Measurements from ENCODE around the gene RNF224.

The RNF224 gene

DNA sequence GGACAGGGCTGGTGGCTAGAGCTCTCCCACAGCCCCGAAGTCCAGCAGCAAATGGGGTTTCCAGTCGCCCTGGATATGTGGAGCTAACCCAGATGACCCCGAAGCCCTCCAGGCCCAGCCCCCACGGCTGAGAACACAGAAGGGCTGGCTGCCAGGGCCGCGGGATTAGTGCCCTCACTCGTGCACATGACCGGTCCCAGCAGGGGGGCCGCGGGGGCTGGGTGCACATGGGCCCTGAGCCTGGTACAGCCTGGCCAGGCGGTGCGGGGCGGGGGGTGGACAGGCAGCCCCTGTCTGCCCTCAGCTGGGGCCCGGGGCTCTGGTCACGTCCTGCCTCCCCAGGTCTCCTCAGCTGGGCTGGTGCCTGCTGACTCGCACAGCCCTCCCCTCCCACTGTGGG lies 32.9 kb upstream of the RNF224 start:
- TF ChIP-seq, protein P1, sequence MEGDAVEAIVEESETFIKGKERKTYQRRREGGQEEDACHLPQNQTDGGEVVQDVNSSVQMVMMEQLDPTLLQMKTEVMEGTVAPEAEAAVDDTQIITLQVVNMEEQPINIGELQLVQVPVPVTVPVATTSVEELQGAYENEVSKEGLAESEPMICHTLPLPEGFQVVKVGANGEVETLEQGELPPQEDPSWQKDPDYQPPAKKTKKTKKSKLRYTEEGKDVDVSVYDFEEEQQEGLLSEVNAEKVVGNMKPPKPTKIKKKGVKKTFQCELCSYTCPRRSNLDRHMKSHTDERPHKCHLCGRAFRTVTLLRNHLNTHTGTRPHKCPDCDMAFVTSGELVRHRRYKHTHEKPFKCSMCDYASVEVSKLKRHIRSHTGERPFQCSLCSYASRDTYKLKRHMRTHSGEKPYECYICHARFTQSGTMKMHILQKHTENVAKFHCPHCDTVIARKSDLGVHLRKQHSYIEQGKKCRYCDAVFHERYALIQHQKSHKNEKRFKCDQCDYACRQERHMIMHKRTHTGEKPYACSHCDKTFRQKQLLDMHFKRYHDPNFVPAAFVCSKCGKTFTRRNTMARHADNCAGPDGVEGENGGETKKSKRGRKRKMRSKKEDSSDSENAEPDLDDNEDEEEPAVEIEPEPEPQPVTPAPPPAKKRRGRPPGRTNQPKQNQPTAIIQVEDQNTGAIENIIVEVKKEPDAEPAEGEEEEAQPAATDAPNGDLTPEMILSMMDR (conservative IDR thresholded peaks at IDR 0.05) = no peak
- peak overlapping the region; percentile 97 for H3K27ac ChIP-seq

DNA sequence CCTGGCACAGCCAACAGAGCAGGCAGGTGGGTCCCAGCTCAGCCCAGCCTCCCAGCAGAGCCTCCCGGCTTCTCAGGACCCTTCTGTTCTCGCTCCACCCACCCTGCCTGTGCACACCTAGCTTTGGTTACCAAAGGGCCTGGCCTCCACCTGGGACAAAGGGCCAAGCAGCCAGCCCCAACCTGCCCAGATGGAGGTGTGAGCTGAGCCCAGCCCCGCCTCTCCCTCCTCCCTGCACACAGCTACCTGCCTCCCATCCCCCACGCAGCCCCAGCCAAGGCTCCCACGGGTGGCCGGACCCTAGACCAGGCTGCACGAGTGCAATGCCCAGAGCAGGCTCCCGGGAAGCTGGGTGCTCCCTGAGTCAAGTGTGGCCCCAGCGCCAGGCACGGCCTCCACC lies 32.4 kb upstream of the RNF224 start:
- H3K27ac ChIP-seq = peak overlapping the region; percentile 97

DNA sequence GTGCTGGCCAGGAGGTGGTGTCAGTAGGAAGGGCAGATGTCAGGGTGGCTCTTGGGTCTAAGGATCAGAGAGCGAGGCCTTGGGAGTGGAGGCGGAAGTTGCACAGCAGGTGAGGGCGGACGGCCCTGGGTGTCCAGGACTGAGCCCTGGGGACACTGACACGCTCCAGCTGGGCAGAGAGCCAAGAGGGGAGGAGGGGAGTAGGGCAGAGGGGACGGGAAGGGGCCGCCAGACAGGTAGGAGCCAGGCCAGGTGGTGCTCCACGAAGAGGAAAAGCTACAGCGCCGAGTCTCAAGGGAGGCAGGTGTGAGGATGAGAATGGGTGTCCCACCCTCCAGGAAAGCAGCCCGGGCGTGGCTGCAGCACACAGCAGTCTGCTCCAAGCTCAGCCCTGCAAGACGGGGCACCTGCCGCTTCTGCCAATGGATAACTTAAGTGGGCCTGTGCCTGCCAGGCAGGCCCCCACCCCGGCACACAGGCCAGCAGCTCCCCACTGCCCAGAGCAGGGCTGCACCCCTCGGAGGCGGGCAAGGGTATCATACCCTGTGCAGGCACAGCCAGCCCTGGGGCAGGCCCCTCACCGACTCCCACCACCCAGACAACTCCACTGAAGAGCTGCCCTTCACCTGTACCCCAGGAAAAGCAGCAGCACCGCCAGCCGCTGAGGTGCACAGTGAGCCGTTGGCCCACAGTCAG lies 31.6 kb upstream of the RNF224 start:
- peak overlapping the region; percentile 97 for H3K27ac ChIP-seq

More for the DNA sequence above, 32.4 kb upstream of the RNF224 start:
- TF ChIP-seq, protein P1 (conservative IDR thresholded peaks at IDR 0.05) = no peak

DNA sequence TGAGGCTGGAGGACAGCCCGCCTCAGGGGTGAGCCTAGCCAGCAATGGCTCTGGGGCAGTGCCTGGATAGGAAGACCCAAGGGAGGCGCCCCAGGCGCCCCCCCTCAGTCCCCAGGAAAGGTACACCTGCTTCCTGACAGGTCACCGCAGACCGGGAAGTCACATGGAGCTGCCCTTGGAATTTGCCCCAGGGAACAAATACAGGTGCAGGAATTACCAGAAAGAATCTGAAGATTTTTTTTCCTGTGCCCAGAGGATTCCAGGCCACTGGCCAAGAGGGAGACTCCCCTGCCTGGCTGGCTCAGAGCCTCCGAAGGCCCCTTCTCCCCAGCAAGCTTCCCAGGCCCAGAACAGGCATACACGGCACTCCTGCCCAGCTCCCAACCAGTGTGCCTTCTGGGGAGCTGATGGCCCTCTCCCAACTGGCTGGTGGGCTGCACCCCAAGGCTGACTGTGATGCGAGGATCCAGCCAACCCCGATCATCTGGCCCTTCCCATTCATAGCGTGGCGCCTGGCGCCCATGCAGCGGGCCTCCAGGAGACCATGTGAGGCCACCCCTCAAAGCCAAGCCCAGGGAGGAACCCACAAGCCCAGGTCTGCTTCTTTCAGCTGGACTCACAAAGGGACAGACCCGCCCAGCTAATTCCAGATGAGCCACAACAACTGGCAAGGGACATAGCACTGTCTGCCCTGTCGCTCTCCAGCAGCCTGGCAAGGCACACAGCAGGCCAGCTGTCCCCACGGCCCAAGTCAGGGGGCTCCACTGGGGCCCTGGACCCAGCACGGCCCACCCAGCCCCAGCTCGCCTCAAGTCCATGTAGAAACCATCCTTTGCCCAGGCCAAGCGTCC lies 29.0 kb upstream of the RNF224 start:
- TF ChIP-seq, protein P1 (conservative IDR thresholded peaks at IDR 0.05) = no peak
- H3K27ac ChIP-seq = peak overlapping the region; percentile 97

More for the DNA sequence above, 31.6 kb upstream of the RNF224 start:
- TF ChIP-seq, protein P1 (conservative IDR thresholded peaks at IDR 0.05) = no peak

DNA sequence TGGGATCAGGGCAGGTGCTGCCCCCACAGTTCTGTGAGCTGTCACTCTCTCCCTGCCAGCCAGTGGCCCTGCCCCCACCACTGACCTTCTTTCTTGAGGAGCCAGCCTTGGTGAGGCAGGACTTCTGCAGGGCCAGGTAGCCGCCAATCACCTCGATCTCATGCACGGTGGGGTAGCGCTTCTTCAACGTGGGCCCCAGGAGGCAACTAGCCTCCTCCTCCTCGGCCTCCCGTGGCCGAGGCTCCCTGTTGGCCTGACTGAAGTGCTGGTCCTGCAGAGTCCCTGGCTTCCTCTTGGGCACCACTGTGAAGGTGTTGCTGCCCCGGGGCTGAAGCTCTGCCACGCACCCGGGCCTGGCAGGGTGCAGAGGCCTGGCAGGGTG lies 28.4 kb upstream of the RNF224 start:
- peak overlapping the region; percentile 97 for H3K27ac ChIP-seq
- TF ChIP-seq, protein P1 (conservative IDR thresholded peaks at IDR 0.05) = no peak

DNA sequence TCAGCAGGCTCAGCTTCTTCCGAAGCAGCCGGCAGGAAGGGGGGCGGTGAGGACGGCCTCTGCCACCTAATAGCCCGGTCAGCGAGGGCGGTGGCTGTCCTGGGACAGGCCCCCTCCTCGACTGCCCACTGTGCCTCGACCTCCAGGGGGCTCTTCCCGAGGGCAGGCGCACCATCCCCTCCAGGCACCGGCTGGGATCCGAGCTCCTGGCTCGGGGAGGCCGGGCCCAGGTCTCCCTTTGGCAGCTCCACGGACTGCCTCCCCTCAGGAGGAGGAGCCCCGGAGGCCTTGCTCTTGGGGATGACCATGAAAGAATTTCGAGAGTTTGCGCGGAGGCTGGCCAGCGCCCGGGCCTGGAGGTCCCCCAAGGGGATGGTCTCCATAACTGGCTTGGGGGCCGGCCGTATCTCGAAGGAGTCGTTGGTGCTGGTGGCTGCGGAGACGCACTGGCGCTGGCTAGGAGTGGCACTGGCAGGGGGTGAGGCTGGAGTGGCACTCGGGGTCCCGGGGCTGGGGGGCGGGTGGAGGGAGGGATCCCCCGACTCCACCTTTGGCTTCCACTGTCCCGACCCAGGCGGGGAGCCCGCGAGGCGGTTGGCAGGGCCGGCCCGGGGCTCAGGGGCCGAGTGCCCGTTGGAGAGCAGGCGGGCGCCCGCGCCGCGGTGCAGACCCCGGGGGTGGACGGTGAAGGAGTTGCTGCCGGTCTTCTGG lies 27.7 kb upstream of the RNF224 start:
- peak overlapping the region; percentile 97 for H3K27ac ChIP-seq
- TF ChIP-seq, protein P1 (conservative IDR thresholded peaks at IDR 0.05) = no peak
